GM13976 (cell line): ENCODE measurements around the gene POLR3A.
"Not testable (repeated sequence)": the region's sequence is repeated elsewhere in the genome, so short reads cannot be mapped to it uniquely, and the experiment has no call there.

Source experiments
- DNase-seq: peaks from one replicate; pipeline ENCODE4 v3.0.0; 2012; ENCODE audit warnings: low spot score
- CTCF ChIP-seq: IDR thresholded peaks from 2 replicates; pipeline ENCODE4 v1.5.1; 2012; ENCODE audit warnings: borderline replicate concordance, mild to moderate bottlenecking; ENCODE audit not compliant: insufficient read depth; ENCODE audit errors: extremely low read depth, missing control alignments, control extremely low read depth
- in situ Hi-C: fragments of 300-500 bp; cut with MboI; formaldehyde crosslinking; loops from one replicate; pipeline ENCODE4 v1.12.0; 2022; ENCODE audit warnings: low sequenced_read_pairs, mixed read lengths, inconsistent platforms; ENCODE audit not compliant: unreplicated experiment

The POLR3A gene

GRCh38 chr10:78069151-78069550, 39.8 kb upstream of the POLR3A start:
- no peak for TF ChIP-seq CTCF
- in situ Hi-C loops, result no loop called here
- no peak for DNase-seq

- DNase-seq, result no peak
- in situ Hi-C loops, result no loop called here
- no peak for TF ChIP-seq CTCF
Observed at GRCh38 chr10:78066728-78067430, 37.6 kb upstream of the POLR3A start.

- no peak for TF ChIP-seq CTCF
- no peak for DNase-seq
- in situ Hi-C loops, result no loop called here
Observed at GRCh38 chr10:78066012-78066411, 36.7 kb upstream of the POLR3A start.

- no peak for TF ChIP-seq CTCF
- DNase-seq, result no peak
- in situ Hi-C loops, result no loop called here
Observed at GRCh38 chr10:78065611-78066010, 36.3 kb upstream of the POLR3A start.

GRCh38 chr10:78064919-78065318, 35.6 kb upstream of the POLR3A start:
- in situ Hi-C loops, DNase-seq: not testable (repeated sequence)

GRCh38 chr10:78063236-78063635, 33.9 kb upstream of the POLR3A start:
- DNase-seq, result no peak
- in situ Hi-C loops, result no loop called here
- TF ChIP-seq CTCF, result no peak

- in situ Hi-C loops, result no loop called here
- no peak for TF ChIP-seq CTCF
- no peak for DNase-seq
Observed at GRCh38 chr10:78062296-78062695, 33.0 kb upstream of the POLR3A start.
